Measurements from ENCODE around the gene AKAP8L. TPM values are rescaled to one million over a fixed set of nuclear protein-coding genes. Genes with fewer than 3 reads are reported as not detected.
A peak's percentile ranks its signal among the peaks of the same experiment; 100 is the strongest.

AKAP8L gene, protein sequence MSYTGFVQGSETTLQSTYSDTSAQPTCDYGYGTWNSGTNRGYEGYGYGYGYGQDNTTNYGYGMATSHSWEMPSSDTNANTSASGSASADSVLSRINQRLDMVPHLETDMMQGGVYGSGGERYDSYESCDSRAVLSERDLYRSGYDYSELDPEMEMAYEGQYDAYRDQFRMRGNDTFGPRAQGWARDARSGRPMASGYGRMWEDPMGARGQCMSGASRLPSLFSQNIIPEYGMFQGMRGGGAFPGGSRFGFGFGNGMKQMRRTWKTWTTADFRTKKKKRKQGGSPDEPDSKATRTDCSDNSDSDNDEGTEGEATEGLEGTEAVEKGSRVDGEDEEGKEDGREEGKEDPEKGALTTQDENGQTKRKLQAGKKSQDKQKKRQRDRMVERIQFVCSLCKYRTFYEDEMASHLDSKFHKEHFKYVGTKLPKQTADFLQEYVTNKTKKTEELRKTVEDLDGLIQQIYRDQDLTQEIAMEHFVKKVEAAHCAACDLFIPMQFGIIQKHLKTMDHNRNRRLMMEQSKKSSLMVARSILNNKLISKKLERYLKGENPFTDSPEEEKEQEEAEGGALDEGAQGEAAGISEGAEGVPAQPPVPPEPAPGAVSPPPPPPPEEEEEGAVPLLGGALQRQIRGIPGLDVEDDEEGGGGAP
- 64.5 TPM for total RNA-seq

DNA sequence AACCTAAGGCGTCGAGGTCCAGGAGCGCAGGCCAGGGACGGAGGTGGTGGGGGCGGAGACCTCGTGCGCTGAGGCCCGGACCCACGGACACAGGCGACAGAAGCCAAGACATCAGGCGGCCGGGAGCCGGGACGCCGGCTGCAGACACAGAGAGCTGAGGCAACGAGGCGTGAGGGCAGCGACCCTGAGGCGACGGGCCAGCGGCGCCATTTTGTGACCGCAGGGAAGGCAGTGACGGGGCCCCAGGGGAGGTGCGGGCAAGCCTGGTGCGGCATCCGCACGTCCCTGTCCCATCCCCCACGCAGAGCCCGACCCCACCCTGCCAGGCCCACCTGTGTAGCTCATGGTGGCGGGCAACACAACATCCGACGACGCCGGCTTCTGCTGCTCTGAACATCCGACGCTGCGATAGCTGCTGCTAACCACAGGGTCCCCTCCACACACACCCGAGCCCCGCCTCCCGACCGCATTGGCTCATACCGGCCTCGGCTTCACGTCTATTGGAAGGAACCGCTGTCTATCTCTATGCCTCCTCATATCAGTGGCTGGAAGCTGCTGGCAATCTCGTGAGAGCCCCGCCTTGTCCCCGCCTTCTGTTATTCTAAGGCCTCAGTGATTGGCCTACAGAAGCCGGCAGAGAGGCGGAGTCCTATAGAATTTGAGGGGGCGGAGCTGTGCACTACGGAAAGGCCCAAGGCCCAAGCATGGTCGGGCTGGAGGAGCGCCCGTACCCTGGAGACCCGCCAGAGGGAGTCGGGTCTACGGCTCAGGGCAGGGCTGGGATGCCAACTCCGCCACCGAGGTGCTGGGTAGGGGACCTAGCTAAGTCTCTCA lies at the start of gene AKAP8L:
Gene AKAP8L, minus strand, starts transcription at position 410 of the 834 bp plus-strand sequence. Its CDS starts 65 bp downstream, at position 345.
- peak; percentile 99 for DNase-seq (ENCODE audit: low spot score)
- ATAC-seq: peak; percentile 88

DNA sequence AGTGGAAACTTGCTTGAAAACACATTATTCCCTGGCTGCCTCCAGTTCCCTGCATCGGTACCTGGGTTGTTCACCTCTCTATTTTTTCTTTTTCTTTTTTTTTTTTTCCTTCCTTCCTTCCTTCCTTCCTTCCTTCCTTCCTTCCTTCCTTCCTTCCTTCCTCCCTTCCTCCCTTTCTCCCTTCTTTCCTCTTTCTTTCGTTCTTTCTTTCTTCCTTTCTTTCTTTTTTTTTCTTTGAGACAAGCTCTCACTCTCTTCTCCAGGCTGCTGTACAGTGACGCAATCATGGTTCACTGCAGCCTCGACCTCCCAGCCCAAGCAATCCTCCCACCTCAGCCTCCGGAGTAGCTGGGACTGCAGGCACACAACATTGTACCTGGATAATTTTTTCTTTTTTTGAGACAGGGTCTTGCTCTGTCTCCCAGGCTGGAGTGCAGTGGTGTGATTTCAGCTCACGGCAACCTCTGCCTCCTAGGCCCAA lies 49.0 kb upstream of the AKAP8L start:
- DNase-seq (ENCODE audit: low spot score) (no peak), ATAC-seq (no peak)

GRCh38 chr19:15466851-15467733 lies 48.3 kb upstream of the AKAP8L start:
- no peak for DNase-seq (ENCODE audit: low spot score)

DNA sequence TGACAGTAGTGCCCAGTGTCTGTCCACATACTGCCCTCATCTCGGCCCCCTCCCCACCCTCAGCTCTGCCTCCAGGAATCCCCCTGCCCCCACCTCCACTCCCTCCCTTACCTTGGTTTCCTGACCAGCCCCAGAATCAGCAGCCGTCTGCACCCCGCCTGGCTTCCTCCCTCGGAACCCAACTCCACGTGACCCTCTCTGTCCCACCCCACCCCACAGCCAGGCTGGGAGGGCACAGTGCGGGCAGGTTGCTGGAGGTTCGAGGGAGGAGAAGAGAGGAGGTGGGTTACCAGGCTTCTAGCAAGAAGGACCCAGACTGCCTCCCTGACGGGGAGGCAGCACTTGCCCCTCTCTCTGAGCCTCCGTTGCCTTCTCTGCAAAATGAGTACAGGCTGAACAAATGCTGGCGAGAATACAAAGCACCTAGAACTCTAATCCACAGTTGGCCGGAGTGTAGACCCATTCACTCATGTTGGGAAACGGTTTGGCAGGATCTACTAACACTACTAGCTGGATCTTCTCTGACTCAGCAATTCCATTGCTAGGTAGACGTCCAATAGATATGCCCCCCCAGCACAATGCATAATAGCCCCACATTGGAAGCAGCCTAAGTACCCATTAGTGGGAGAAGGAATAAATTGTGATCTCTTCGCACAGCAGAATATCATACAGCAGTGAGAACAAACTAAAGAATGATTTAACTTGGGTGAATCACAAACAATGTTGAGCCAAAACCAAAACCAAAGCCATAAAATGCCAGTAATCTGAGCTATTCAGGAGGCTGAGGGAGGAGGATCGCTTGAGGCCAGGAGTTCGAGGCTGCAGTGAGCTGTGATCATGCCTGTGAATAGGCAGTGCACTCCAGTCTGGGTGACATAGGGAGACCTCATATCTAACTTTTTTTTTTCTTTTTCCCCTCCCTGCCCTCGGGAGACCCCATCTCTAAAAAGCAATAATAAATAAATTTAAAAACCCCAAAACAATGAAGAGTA lies 45.9 kb upstream of the AKAP8L start, which contains the start of gene RASAL3:
Gene RASAL3, minus strand, starts transcription at position 151 of the 992 bp plus-strand sequence. CDS start 186 bp downstream, outside the sequence.
- DNase-seq (ENCODE audit: low spot score): peak; percentile 68
- peak; percentile 69 for ATAC-seq

More at GRCh38 chr19:15466851-15467733, 48.3 kb upstream of the AKAP8L start:
- no peak for ATAC-seq

DNA sequence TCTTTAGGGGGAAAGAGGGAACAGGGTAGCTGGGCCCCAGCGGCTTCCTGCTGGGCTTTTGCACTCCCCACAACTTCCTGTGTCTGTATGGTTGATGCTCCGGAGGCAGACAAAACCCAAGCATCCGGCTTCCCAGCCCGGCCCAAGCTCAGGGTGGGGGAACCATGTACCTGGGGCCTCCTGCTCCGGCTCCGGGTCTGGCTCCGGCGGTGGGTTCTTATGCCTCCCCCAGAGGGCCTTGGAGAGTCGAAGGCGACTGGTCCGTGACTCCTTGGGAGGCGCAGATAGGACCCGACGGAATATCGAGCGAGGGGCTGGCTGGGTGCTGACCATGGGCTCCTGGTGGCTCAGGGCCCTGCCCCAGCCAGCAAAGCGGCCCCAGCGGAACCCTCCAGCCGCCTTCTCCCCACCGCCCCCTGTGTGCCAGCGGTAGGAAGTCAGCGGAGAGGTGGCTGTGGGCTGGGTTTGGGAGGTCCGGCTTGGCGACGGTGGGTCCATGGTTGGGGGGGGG lies 45.1 kb upstream of the AKAP8L start:
- peak; percentile 7 for ATAC-seq
- DNase-seq (ENCODE audit: low spot score): no peak

DNA sequence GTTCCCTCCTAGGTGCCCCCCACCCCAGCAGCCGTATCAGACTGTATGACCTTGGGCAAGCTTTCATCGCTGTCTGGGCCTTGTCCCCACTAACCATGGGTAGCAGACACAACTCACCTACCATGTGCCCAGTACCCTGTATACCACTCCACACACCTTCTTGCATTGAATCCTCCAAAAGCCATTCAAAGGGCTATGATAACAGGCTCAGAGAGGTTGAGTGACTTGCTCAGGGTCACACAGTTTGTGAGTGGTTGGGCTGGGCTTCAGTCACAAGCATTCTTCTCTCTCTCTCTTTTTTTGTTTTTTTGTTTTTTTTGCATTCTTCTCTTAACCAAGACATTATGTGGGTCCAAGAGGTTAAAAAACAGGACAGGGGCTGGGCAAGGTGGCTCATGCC lies 42.9 kb upstream of the AKAP8L start:
- no peak for DNase-seq (ENCODE audit: low spot score)

DNA sequence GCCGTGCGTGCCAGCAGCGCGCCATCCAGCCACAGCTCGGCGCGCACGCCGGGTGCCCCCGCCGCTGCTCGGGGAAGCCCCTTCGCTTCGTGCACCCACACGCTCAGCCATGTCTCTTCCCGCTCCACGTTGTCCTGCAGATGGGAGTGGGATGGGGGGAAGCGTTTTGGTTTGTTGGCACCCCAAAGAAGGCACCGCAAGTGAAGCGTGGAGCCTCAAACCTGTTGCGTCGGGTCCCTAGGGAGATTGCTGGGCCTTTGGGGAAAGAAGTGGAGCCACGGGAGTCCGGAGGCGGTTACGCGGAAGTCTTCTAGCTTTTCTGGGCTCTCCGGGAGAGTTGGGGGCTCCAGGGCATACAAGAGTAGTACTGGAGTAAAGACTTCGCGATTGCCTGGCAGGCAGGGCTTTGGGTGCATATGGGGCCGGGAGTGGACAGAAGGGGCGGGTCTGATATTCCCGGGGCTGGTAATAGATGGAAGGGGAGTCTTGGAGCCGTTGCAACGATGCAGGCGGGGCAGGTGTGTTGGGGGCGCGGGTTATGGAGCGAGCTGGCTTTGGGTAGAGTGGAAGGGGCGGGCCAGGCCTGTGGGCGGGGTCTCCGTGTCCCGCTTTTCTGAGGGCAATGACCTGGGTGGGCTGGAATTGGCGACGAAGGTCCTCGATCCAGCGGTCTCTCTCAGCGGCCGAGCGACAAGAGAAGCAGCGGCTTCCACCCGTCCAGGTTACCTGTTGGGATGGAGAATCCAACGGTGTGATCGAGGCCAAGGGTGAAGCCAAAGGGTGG lies 39.1 kb upstream of the AKAP8L start:
- no peak for DNase-seq (ENCODE audit: low spot score)
- no peak for ATAC-seq

More for the DNA sequence above, 42.9 kb upstream of the AKAP8L start:
- ATAC-seq: no peak

DNA sequence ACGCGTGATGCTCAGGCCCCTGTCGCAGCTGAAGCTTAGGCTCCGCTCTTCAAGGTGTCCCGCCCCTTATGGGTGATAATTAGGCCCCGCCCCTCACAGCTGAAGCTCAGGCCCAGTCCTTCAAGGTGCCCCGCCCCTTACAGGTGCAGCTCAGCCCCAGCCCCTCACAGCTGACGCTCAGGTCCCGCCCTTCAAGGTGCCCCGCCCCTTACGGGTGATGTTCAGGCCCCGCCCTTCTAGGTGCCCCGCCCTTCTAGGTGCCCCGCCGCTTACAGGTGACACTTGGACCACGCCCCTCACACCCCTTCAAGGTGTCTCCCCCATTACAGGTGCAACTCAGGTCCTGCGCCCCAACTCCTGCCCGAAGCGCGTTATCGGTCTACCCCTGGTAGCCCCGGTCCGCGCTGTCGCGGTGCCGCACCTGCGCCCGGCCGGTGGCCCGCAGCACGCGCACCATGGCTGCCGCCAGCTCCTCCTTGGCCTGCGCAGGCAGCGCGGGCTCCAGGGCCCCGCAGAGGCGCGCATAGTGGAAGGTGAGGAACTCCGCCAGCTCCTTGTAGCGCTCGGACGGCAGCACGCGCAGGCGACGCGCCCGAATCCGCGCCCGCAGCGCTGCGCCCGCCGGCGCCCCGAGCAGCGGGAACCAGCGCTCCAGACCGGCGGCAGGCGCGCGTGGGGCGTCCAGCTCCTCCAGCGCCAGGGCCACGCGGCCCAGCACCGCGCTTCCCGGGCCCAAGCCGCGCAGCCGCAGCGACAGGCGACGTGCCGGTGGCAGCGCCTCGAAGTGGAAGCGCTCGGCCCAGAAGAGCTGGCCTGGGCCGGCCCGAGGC lies 38.3 kb upstream of the AKAP8L start:
- ATAC-seq (no peak), DNase-seq (ENCODE audit: low spot score) (no peak)

- DNase-seq (ENCODE audit: low spot score) (peak; percentile 71), ATAC-seq (peak; percentile 30)
These were observed 37.7 kb upstream of the AKAP8L start for GRCh38 chr19:15456441-15456840.

DNA sequence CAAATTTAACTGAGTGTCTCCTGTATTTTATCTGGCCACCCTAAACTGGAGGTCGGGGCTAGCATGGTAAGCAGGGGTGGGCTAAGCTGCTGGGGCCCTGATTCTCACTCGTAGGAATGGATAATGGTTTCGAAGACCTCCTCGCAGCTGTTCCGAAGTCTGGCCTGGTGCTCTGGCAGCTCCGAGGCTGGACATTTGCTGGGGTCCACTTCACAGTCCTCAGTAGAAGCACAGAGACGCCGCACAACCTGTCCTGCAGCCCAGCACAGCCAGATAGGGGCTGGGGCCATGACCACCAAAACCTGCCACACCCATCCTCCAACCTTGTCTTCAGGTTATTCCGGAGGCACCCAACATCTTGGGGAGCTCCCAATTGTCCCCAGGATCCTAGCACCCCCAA lies 37.2 kb upstream of the AKAP8L start:
- ATAC-seq (no peak), DNase-seq (ENCODE audit: low spot score) (no peak)

DNA sequence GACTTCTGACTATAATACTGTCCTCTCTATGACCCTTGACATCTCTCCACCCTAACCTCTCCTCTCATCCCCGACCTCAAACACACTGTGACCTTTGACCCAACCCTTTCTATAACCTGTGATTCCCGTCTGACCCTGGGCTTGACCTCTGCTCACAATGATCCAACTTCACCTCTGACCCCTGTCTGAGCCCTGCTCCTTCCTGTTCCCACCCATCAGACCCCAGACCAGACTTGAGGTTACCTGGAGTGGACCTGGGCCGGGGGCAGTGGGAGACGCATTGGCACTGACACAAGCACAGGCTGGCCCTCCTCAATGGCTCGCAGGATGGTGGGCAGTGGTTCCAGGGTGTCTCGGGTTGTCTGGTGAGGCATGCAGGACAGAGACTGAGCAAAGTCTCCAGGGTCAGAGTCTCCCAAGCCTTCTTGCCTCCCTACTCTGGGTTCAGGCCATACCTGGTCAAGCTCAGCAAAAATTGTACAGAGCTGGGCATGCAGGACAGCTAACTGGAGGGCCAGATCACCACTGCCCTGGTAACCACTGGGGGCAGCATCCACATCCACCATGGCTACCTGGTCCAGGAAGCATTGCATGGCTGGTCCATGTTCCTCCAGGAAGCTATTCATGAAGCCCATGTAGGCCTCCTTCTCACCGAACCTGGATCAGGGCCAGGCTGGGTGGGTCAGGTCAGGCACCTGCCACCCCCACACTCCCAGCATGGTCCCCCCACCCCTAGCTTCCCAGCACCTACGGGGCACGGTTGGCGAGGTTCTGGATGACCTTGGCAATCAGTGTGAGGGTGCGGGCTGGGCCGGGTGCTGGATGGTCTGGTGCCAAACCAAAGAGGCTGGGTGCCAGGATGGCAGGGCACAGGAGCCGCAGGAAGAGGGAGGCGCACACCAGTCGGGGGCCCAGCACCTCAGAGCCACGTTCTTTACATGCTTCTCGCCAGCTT lies 35.4 kb upstream of the AKAP8L start:
- DNase-seq (ENCODE audit: low spot score): no peak
- ATAC-seq: peak; percentile 11

GRCh38 chr19:15453091-15453578 lies 34.3 kb upstream of the AKAP8L start:
- DNase-seq (ENCODE audit: low spot score): peak; percentile 62
- ATAC-seq: peak; percentile 53

DNA sequence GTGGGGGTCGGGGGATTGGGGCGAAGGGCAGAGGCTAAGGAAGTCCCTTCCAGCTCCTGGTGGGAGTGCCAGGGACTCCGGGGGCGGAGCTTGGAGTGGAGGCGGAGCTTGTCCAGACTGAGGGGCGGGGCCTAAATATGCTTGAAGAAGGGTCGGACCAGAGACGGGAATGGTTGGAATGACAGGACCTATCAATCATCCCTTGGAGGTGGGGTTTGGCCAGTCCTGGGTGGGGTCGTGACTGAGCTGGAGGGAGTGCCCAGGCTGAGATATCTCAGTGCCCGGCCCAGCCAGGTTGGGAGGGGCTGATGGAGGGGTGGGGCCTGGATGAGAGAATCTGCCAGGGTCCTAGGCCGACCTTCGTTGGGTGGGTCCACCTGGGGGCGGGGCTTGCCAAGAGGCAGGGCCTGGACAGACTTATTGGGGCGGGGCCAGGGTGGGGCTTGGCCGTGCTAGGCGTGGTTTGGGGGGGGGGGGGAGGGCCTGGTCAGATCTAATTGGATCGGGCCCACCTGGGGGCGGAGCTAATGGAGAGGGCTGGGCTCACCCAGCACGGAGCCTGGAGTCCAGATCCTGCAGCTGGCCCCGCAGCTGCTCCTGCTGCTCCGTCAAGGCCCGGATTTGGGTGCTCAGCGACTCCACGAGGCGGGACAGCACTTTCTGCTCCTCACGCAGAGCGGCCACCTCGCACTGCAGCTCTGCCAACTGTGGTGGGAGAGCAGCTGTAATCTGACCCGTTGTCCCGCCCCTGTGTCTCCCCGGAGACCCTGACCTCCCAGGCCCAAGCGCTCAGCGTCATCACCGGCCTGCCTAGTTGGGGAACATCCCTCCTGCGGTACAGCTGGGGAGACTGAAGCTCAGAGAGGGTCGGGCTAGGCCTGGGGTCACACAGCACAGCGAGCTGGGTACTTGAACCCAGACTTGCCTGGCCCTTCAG lies 33.6 kb upstream of the AKAP8L start:
- DNase-seq (ENCODE audit: low spot score) (peak; percentile 93), ATAC-seq (peak; percentile 71)

DNA sequence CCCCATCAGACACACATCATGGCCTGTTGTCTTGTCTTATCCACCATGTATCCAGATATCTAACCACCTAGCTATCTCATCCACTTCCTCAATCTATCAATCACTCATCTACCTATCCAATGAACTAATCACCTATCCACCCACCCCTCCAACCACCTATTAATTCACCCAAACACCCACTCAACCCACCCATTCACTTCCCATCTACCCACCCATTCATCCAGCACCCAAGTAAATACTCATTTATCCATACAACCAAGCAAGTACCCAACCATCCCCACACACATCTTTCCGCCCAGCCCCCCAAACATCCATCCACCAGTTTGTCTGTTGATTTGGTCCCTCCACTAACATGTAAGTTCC lies 31.7 kb upstream of the AKAP8L start:
- DNase-seq (ENCODE audit: low spot score): no peak
- no peak for ATAC-seq
